DND-41 (cell line): ENCODE data around the gene GPI.

Experiments
- ATAC-seq: fragments of 200-7000 bp; cut with Tn5 transposase; 3 replicates; pipeline ENCODE4 v1.9.1; 2021; ENCODE audit warnings: low read depth; ENCODE audit not compliant: insufficient read depth
- DNase-seq: peaks from one replicate; pipeline ENCODE4 v3.0.0-alpha.2; 2020
- H2AFZ ChIP-seq: 2 replicates; pipeline ENCODE4 v1.6.0; 2012; ENCODE audit warnings: low read depth, low read length
- H3K27ac ChIP-seq: 2 replicates; pipeline ENCODE4 v1.5.1; 2012; ENCODE audit warnings: low read length, inconsistent platforms
- H3K27me3 ChIP-seq: fragments of 200-600 bp; sonication (generic); 2 replicates; pipeline ENCODE4 v1.6.0; 2012; ENCODE audit warnings: low read length, mild to moderate bottlenecking, inconsistent platforms; ENCODE audit not compliant: insufficient read depth, poor library complexity
- H3K36me3 ChIP-seq: 2 replicates; pipeline ENCODE4 v1.5.1; 2012; ENCODE audit warnings: low read length, inconsistent platforms; ENCODE audit not compliant: insufficient read depth
- H3K4me1 ChIP-seq: 2 replicates; pipeline ENCODE4 v1.5.1; 2012; ENCODE audit warnings: mild to moderate bottlenecking, low read length; ENCODE audit not compliant: insufficient read depth
- H3K4me2 ChIP-seq: 2 replicates; pipeline ENCODE4 v1.6.0; 2012; ENCODE audit warnings: mild to moderate bottlenecking, moderate library complexity, low read length, inconsistent platforms; ENCODE audit not compliant: insufficient read depth
- H3K4me3 ChIP-seq, 2 experiments: fragments of 200-600 bp in 1 of 2; shearing (Covaris generic) in 1 of 2; 2 replicates each; pipeline ENCODE4 v1.5.1; 2012 to 2016; ENCODE audit warnings: inconsistent platforms in 2 of 2, low read length in 2 of 2, mild to moderate bottlenecking in 2 of 2, low read depth in 1 of 2, moderate library complexity in 1 of 2
- H3K79me2 ChIP-seq: 2 replicates; pipeline ENCODE4 v1.6.0; 2012; ENCODE audit warnings: low read length, inconsistent platforms; ENCODE audit not compliant: insufficient read depth
- H3K9ac ChIP-seq: 2 replicates; pipeline ENCODE4 v1.6.0; 2012; ENCODE audit warnings: low read depth, mild to moderate bottlenecking, inconsistent platforms, low read length, moderate library complexity
- H3K9me3 ChIP-seq: 2 replicates; pipeline ENCODE4 v1.5.1; 2012; ENCODE audit warnings: low read length, moderate library complexity, mild to moderate bottlenecking, inconsistent platforms; ENCODE audit not compliant: insufficient read depth, severe bottlenecking
- H4K20me1 ChIP-seq: 2 replicates; pipeline ENCODE4 v1.6.0; 2012; ENCODE audit warnings: low read length; ENCODE audit not compliant: insufficient read depth
- CTCF ChIP-seq: IDR thresholded peaks from 2 replicates; pipeline ENCODE4 v1.5.1; 2012; ENCODE audit warnings: borderline replicate concordance, low read length, moderate library complexity, mild to moderate bottlenecking; ENCODE audit not compliant: poor library complexity, severe bottlenecking; ENCODE audit errors: extremely low read depth
- EZH2 ChIP-seq: IDR thresholded peaks from 3 replicates; pipeline ENCODE4 v1.6.1; 2012; ENCODE audit warnings: borderline replicate concordance, low read depth, mild to moderate bottlenecking, moderate library complexity, low read length, inconsistent platforms; ENCODE audit not compliant: severe bottlenecking

Gene GPI

GRCh38 chr19:34362679-34363069 is 2.3 kb upstream of the GPI start:
- H2AFZ ChIP-seq = no peak overlapping the region
- H3K4me1 ChIP-seq = peaks cover 28% of the 10 kb centered on the region
- H3K9ac ChIP-seq = no peak overlapping the region
- peaks cover 6% of the 10 kb centered on the region; the same call in 1 of the 2 replicates for H4K20me1 ChIP-seq
- H3K79me2 ChIP-seq = peaks cover 15% of the 10 kb centered on the region
- H3K4me2 ChIP-seq = no peak overlapping the region
- peaks cover 13% of the 10 kb centered on the region for H3K36me3 ChIP-seq
- DNase-seq (no peak), ATAC-seq (no peak)
- H3K27me3 ChIP-seq = no peaks in the 10 kb centered on the region
- H3K4me3 ChIP-seq = no peak overlapping the region
- H3K9me3 ChIP-seq = no peaks in the 10 kb centered on the region
- TF ChIP-seq CTCF (no peak), EZH2 (no peak)
- H3K27ac ChIP-seq = no peak overlapping the region

GRCh38 chr19:34363094-34363493 is 1.9 kb upstream of the GPI start:
- Histone ChIP-seq H3K4me1 (peaks cover 28% of the 10 kb centered on the region), H3K36me3 (peaks cover 18% of the 10 kb centered on the region), H3K9ac (no peak overlapping the region), H3K9me3 (no peaks in the 10 kb centered on the region), H3K27ac (no peak overlapping the region), H3K27me3 (no peaks in the 10 kb centered on the region), H4K20me1 (peaks cover 6% of the 10 kb centered on the region; the same call in 1 of the 2 replicates), H2AFZ (no peak overlapping the region), H3K4me2 (no peak overlapping the region), H3K79me2 (peaks cover 15% of the 10 kb centered on the region), H3K4me3 (no peak overlapping the region)
- DNase-seq (no peak), ATAC-seq (no peak)
- TF ChIP-seq EZH2 = no peak
- no peak for TF ChIP-seq CTCF

DNA sequence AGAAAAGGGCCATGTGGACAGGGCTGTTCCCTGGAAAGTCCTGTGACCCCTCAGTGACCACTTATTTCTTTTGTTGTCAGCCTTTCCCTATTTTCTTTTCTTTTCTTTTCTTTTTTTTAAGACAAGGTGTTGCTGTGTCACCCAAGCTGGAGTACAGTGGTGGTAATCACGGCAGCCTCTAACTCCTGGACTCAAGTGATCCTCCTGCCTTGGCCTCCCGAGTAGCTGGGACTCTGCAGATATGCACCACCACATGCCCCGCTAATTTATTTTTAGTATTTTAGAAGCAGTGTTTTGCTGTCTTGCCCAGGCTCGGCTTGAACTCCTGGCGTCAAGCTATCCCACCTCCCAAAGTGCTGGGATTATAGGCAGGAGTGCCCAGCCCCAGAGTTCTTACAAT is 1.1 kb upstream of the GPI start:
- Histone ChIP-seq H3K4me1 (peaks cover 28% of the 10 kb centered on the region), H3K9ac (no peak overlapping the region), H3K4me3 (no peak overlapping the region), H3K27ac (no peak overlapping the region), H4K20me1 (peaks cover 6% of the 10 kb centered on the region; the same call in 1 of the 2 replicates), H3K79me2 (peaks cover 15% of the 10 kb centered on the region), H2AFZ (no peak overlapping the region), H3K27me3 (no peaks in the 10 kb centered on the region), H3K36me3 (peaks cover 26% of the 10 kb centered on the region), H3K4me2 (no peak overlapping the region), H3K9me3 (no peaks in the 10 kb centered on the region)
- DNase-seq (no peak), ATAC-seq (no peak)
- TF ChIP-seq EZH2 (no peak), CTCF (no peak)

- Histone ChIP-seq H3K9ac (peak overlapping the region; percentile 93), H3K27me3 (no peaks in the 10 kb centered on the region), H3K36me3 (peaks cover 30% of the 10 kb centered on the region), H3K9me3 (no peaks in the 10 kb centered on the region), H3K4me1 (peaks cover 28% of the 10 kb centered on the region), H3K79me2 (peaks cover 15% of the 10 kb centered on the region), H2AFZ (peak overlapping the region; percentile 55), H3K27ac (0 out of 2 replicates have a peak overlapping the region, but pooled peaks have one; percentile 9), H3K4me2 (peak overlapping the region; percentile 78), H4K20me1 (peaks cover 6% of the 10 kb centered on the region; the same call in 1 of the 2 replicates), H3K4me3 (peak overlapping the region in 1 of 2 experiments; percentile 85; a peak in 2 of 4 replicates)
- DNase-seq (no peak), ATAC-seq (no peak)
- TF ChIP-seq EZH2 (no peak), CTCF (no peak)
Observed at GRCh38 chr19:34364462-34364829, 550 bp upstream of the GPI start.
